HG03378 (cell line): Measurements from ENCODE around the gene KCTD17.

Source experiments
- ATAC-seq: cut with Tn5 transposase; IDR thresholded peaks from one replicate; pipeline ENCODE4 v1.9.1; 2021; ENCODE audit warnings: mild to moderate bottlenecking, moderate library complexity; ENCODE audit not compliant: unreplicated experiment

The KCTD17 gene

DNA sequence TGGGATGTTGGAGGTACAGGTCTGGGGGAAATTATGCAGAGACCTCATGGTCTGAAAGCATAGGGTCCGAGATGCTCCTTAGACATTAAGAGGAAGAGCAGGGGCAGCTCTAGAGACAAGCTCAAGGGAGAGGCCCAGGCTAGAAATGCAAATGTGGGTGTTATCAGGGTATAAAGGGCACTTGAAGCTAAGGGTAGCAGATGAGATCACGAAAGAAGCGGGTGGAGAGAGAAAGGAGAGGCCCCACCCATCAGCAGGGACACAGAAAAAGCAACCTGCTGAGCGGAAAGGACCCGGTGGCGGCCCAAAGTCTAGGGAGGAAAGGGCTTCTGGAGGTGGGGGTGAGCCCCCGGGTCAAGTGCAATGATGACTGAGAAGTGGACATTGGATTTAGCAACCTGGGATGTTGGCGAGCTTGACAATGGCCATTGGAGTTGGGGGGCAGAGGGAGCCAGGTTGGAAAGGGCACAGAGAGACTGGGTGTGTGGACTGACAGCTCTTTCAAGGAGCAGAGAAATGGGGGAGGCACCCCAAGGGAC is 49.1 kb downstream of the KCTD17 start:
- ATAC-seq: no peak

DNA sequence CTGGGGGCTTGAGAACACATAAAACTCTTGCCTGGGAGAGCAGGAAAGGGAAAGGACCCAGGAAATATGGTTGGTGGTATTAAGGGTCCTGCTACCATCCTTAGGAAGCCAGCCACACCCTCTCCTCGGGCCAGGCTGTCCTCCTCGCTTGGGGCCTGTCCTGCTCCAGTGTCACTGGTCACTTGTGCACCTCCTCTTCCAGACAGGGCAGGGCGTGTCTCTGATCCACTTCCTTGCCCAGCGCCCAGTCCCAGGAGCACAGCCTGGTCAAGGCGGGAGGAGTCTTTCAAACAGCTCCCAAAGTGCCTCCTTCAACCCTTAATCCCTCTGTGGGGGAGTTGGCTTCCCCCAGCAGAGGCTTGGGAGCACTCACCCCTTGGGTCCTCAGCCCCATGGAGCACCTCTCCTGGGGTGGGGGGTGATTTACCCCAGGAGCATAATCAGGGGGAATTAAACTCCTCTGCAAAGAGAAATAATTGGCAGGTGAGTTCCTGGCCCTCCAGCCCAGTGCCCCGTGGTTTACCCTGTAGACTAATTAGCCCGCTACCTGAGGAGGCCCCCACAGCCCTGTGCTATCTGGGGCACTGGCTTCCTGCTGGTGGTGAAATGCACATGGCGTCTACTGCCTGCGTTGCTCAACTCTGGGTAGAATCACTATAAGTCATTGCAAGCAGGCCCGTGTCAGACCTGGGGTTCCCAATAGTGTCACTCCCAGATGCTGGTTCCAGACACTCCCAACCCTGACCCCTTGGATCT is 49.9 kb downstream of the KCTD17 start:
- no peak for ATAC-seq

DNA sequence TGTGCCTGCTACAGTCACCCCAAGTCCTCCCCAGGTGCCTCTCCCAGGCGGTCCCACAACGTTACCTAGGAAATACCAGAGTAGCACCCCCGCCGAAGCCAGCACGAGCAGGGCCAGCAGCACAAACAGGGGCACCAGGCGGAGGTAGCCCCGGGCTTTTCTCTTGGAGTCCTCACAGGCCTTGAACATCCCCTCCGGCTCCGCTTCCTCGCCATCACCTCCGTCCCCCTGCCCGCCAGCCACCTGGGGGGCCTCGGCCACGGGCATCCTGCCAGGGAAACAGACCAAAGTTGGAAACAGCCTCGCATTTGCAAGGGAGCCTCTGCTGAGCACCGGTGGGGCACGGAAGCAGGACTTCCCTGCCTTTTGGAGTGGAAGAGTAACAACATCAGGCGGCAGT is 51.6 kb downstream of the KCTD17 start:
- ATAC-seq: no peak

DNA sequence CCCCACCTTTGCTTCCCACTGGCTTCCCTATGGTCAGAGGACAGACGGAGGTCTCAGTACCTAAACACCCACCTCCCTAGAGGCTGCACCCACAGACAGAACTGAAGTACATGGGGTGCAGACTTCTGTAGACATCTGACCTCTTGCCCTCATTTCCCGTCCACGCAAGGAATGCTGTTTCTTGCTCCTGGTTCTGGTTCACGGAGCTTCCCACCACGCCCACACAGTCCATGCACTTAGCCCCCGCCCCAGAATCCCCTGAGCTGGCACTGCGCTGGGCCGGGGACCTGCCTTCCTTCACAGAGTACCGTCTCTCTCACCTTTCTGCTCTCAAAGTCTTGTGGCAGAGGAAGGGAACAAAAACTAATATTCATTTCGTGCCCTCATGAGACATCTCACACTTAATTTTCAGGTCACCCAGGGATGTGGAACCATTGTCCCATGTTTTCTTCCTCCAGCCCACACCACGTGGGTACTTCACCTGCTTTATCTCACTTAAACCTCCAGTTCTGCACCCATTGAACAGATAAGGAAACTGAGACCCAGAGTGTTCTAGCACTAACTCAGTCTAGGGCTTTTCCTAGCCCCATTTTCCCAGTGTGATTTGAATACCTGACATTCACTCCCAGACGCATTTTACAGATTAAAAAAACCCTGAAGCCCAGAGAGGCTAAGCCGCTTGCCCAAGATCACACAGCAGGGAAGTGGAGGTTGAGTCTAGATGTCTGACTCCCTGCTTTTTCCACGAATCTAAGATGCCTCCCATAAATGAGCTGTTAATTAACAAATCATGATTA is 52.3 kb downstream of the KCTD17 start:
- ATAC-seq: no peak

DNA sequence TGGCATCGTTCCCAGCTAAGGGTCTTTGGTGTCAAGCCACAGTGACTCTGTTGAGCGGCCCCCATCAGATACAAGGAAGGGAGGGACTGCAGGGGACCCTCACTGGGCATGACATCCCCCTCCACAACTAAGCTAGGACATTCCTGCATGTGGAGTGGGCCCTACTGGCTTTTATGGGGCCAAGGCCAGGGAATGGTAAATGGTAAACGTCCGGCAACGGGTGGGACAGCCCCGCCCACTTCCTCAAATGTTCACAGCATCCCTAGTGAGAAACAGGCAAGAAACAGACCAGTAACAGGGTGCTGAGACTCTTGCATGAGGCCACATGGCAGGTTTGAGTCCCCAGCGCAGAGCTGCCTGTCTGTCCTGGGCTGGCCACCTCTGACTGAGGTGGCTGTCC is 53.6 kb downstream of the KCTD17 start:
- no peak for ATAC-seq

GRCh38 chr22:37105990-37106389 is 54.4 kb downstream of the KCTD17 start:
- ATAC-seq: no peak

- ATAC-seq: no peak
Observed at GRCh38 chr22:37107816-37108621, 56.5 kb downstream of the KCTD17 start.

- ATAC-seq: no peak
Observed at GRCh38 chr22:37109242-37109917, 57.8 kb downstream of the KCTD17 start, which contains the start of gene TMPRSS6. TMPRSS6 (minus strand) TSS chr22:37109713; CDS start chr22:37103417, 6,296 bp downstream.

GRCh38 chr22:37111156-37111717 is 59.7 kb downstream of the KCTD17 start:
- no peak for ATAC-seq

DNA sequence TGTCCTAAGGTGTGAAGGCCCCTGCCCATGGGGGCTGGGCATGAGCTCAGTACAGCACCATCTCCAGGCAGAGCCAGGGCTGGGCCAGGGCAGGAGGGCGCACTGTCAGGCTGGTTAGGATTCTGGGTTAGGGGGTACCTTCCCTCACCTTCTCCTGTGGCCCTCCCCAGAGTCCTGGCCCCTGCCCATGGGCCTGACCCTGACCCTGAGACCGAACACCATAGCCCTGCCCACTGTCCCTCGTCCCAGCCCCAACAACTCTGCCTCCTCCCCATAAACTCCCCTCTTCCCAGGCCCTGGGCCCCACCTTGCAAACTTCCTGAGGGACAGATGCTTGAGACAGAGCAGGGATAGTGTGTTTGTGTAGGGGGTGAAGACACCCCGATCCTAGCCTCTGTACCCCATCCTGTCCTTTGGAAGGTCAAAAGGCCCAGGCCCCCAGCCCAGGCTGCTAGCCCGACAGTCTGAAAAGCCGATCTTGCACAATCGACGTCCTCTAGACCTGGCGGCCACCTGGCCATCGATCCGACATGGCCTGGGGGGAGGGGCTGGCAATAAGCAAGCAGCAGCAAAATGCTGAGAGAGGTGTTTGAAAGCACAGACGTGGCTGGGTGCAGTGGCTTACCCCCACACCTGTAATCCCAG is 60.7 kb downstream of the KCTD17 start:
- no peak for ATAC-seq
